Panc1 (cell line): Measurements from ENCODE around the gene SMTNL2. TPM values are rescaled to one million over a fixed set of nuclear protein-coding genes. Genes with fewer than 3 reads are reported as not detected.

ENCODE experiments used
- ATAC-seq: fragments of 200-7000 bp; cut with Tn5 transposase; 2 replicates; pipeline ENCODE4 v1.9.1; 2020; ENCODE audit warnings: mild to moderate bottlenecking, moderate library complexity
- BruUV-seq: library from RNA; stranded (reverse); fragments of 400-500 nt; replicated peaks from 2 replicates; lab custom pipeline; 2021; lab: Mats Ljungman, UMichigan
- CTCF ChIA-PET: fragments of 300-600 bp; sonication (Branson Sonifier 250); formaldehyde crosslinking; loops from one replicate; lab custom pipeline; 2022; ENCODE audit warnings: antibody characterized with exemption; lab: Charles Lee
- POLR2A ChIA-PET: fragments of 300-600 bp; sonication (Branson Sonifier 250); formaldehyde crosslinking; loops from one replicate; lab custom pipeline; 2022; ENCODE audit warnings: antibody characterized with exemption; lab: Charles Lee
- DNase-seq: peaks from one replicate; pipeline ENCODE4 v3.0.0-alpha.2; 2010; ENCODE audit warnings: low read depth, low spot score
- H3K27ac ChIP-seq: 2 replicates; pipeline ENCODE4 v1.5.1; 2011; ENCODE audit warnings: mild to moderate bottlenecking, low read length, inconsistent platforms
- H3K27me3 ChIP-seq: fragments of 200-500 bp; sonication (Bioruptor generic); 2 replicates; pipeline ENCODE4 v1.6.0; 2014; ENCODE audit warnings: low read length, inconsistent platforms; ENCODE audit not compliant: control insufficient read depth, insufficient read depth
- H3K36me3 ChIP-seq: fragments of 200-500 bp; sonication (Bioruptor generic); 2 replicates; pipeline ENCODE4 v1.5.1; 2014; ENCODE audit warnings: inconsistent platforms, mild to moderate bottlenecking, low read length, moderate library complexity; ENCODE audit not compliant: control insufficient read depth, insufficient read depth
- H3K4me1 ChIP-seq: 2 replicates; pipeline ENCODE4 v1.5.1; 2011; ENCODE audit warnings: inconsistent platforms, mild to moderate bottlenecking, low read length, moderate library complexity; ENCODE audit not compliant: control insufficient read depth, insufficient read depth
- H3K4me3 ChIP-seq, 2 experiments: 2 replicates each; pipeline ENCODE4 v1.5.1; 2011 to 2012; ENCODE audit warnings: low read depth in 2 of 2, low read length in 2 of 2, mild to moderate bottlenecking in 2 of 2, inconsistent platforms in 1 of 2, moderate library complexity in 1 of 2
- H3K9me3 ChIP-seq: fragments of 200-500 bp; sonication (Bioruptor generic); 2 replicates; pipeline ENCODE4 v1.5.1; 2014; ENCODE audit warnings: low read depth, mild to moderate bottlenecking, inconsistent platforms, low read length, moderate library complexity; ENCODE audit not compliant: control insufficient read depth, insufficient read depth
- POLR2AphosphoS5 ChIP-seq: IDR thresholded peaks from 2 replicates; pipeline ENCODE4 v1.6.1; 2012; ENCODE audit warnings: mild to moderate bottlenecking, low read depth, low read length, moderate library complexity
- SIN3A ChIP-seq: IDR thresholded peaks from 2 replicates; pipeline ENCODE4 v1.6.1; 2012; ENCODE audit warnings: low read depth, mild to moderate bottlenecking, low read length, moderate library complexity, borderline replicate concordance; ENCODE audit not compliant: insufficient read depth
- TCF7L2 ChIP-seq: IDR thresholded peaks from 2 replicates; pipeline ENCODE4 v1.6.1; 2011; ENCODE audit warnings: mild to moderate bottlenecking, low read depth, low read length, inconsistent platforms
- in situ Hi-C: cut with HindIII; loops from 2 replicates; pipeline ENCODE4 v1.10.0; 2016; ENCODE audit warnings: low sequenced_read_pairs, low pct_unique_long_range_greater_than_20kb
- intact Hi-C: fragments of 100-400 bp; cut with micrococcal nuclease; formaldehyde crosslinking; loops from one replicate; pipeline ENCODE4 v1.10.0; 2022; ENCODE audit not compliant: unreplicated experiment
- total RNA-seq: library from RNA; stranded (reverse); gene quantifications from one replicate; pipeline ENCODE4 v1.2.1, GENCODE V29; 2021; ENCODE audit not compliant: unreplicated experiment
- TF ChIP-seq, protein P1 (sequence below), 2 experiments: IDR thresholded peaks; 2 replicates each; pipeline ENCODE4 v1.6.1; 2011 to 2012; ENCODE audit warnings: low read depth in 2 of 2, control low read depth in 1 of 2, low read length in 1 of 2, mild to moderate bottlenecking in 1 of 2, moderate library complexity in 1 of 2; ENCODE audit not compliant: insufficient read depth in 1 of 2
- TF ChIP-seq, protein P2 (sequence below): fragments of 450-650 bp; IDR thresholded peaks from 2 replicates; pipeline ENCODE4 v1.5.1; 2017; ENCODE audit warnings: mild to moderate bottlenecking

Gene SMTNL2
- total RNA-seq, 1 experiment from 2014 or later = not detected

DNA sequence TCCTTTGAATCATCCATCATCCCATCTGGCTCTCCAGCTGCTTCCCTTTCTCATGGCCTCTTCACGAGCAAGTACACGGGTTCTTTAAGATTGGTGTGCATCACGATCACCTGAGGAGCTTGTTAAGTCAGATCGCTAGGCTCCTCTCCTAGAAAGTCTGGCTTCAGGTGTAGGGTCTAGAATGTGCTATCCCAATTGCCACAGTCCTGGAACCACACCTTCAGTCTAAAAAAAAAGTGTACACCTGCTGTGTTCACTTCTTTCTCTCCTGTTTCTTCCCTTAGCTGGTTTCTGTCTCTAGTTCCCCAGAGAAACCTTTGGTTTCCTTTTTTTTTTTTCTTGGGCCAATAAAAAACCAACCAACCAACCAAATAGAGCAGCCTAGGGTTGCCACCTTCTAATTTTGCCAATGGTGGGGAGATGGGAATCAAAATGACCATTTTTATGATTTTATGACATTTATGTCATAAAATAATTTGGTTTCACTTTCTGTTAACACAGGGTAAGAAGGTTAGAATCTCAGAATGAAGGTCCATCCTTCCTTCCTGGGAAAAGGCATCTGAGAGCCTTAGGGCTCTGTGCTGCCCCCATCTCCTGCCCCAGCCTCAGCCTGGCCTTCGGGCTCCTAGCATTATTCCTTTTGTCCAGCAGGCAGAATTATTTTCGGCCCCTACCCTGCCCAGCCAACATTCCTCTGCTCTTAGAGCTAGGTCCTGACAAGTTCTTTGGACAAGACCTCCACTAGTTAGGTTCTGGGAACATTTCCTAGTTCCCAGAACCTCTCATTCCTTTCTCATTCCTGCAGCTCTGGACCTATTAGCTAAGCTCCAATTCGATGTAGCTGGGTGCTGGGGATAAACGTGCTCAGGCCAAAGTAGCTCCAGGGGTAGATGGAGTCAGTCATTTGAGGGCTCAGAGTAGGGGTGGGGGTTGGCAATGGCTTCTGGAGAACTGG, 22.0 kb upstream of the SMTNL2 start:
- no peak for TF ChIP-seq POLR2AphosphoS5
- TF ChIP-seq, protein P1, sequence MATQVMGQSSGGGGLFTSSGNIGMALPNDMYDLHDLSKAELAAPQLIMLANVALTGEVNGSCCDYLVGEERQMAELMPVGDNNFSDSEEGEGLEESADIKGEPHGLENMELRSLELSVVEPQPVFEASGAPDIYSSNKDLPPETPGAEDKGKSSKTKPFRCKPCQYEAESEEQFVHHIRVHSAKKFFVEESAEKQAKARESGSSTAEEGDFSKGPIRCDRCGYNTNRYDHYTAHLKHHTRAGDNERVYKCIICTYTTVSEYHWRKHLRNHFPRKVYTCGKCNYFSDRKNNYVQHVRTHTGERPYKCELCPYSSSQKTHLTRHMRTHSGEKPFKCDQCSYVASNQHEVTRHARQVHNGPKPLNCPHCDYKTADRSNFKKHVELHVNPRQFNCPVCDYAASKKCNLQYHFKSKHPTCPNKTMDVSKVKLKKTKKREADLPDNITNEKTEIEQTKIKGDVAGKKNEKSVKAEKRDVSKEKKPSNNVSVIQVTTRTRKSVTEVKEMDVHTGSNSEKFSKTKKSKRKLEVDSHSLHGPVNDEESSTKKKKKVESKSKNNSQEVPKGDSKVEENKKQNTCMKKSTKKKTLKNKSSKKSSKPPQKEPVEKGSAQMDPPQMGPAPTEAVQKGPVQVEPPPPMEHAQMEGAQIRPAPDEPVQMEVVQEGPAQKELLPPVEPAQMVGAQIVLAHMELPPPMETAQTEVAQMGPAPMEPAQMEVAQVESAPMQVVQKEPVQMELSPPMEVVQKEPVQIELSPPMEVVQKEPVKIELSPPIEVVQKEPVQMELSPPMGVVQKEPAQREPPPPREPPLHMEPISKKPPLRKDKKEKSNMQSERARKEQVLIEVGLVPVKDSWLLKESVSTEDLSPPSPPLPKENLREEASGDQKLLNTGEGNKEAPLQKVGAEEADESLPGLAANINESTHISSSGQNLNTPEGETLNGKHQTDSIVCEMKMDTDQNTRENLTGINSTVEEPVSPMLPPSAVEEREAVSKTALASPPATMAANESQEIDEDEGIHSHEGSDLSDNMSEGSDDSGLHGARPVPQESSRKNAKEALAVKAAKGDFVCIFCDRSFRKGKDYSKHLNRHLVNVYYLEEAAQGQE (IDR thresholded peaks at IDR 0.05; ENCODE audit: insufficient read depth in 1 of 2, low read depth in 2 of 2, low read length in 1 of 2) = no peak
- TF ChIP-seq, protein P2, sequence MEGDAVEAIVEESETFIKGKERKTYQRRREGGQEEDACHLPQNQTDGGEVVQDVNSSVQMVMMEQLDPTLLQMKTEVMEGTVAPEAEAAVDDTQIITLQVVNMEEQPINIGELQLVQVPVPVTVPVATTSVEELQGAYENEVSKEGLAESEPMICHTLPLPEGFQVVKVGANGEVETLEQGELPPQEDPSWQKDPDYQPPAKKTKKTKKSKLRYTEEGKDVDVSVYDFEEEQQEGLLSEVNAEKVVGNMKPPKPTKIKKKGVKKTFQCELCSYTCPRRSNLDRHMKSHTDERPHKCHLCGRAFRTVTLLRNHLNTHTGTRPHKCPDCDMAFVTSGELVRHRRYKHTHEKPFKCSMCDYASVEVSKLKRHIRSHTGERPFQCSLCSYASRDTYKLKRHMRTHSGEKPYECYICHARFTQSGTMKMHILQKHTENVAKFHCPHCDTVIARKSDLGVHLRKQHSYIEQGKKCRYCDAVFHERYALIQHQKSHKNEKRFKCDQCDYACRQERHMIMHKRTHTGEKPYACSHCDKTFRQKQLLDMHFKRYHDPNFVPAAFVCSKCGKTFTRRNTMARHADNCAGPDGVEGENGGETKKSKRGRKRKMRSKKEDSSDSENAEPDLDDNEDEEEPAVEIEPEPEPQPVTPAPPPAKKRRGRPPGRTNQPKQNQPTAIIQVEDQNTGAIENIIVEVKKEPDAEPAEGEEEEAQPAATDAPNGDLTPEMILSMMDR = no peak
- TF ChIP-seq SIN3A = no peak
- no peak for TF ChIP-seq TCF7L2
- in situ Hi-C loops (no loop called here), intact Hi-C loops (no loop called here)
- no peak overlapping the region for H3K27ac ChIP-seq
- H3K4me3 ChIP-seq = no peak overlapping the region
- ChIA-PET POLR2A (no interaction called here), CTCF (interaction anchor here (0.6 kb wide), 1 partner anchor 64 kb away, joined by 3 read pairs; no protein-coding TSS in a partner anchor)
- no peaks in the 10 kb centered on the region for H3K36me3 ChIP-seq
- DNase-seq = no peak
- no TSS peak for BruUV-seq
- no peaks in the 10 kb centered on the region for H3K9me3 ChIP-seq
- ATAC-seq = no peak
- H3K27me3 ChIP-seq = no peaks in the 10 kb centered on the region
- H3K4me1 ChIP-seq = no peaks in the 10 kb centered on the region

DNA sequence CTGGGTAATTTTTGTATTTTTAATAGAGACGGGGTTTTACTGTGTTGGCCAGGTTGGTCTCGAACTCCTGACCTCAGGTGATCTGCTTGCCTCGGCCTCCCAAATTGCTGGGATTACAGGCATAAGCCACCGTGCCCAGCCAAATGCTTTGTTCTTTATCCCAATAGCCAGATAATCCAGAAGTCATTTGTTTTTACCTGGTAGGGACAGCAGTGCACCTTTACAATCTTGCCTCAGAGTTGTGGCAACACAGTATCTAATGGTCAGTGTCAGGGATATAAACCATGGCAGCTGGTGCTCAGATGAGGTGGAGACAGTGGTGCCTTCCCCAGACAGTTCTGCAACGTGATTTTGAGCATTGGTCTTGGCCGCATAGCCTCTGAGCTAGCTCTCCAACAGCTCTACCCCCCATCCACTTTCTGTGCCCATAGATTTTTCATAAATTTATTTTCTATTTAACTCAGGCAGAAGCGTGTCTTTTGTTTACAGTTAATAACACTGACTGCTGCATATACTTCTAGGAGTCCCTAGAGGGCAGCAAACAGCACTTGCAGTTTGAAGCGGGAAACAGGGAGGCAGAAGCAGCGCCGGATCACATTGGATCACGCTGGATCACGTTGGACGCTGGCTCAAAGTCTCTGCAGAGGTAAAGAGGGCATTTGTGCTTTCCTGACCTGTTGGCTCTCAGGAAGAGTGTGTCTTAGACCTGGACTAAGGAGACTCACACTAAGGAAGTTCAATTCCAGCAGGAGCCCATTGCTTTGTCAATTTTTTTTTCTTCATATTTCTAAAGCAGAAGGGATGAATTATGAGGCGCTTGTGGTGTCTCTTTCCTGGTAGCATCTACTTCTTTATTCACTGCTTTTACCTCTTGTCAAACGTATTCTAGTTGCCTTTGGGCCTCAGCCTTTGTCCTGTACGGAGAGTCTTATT, 18.9 kb upstream of the SMTNL2 start:
- in situ Hi-C loops (no loop called here), intact Hi-C loops (loop anchor here (1.0 kb wide), 1 partner anchor 61 kb away; no protein-coding TSS in a partner anchor)
- H3K9me3 ChIP-seq = no peaks in the 10 kb centered on the region
- no peak overlapping the region for H3K4me3 ChIP-seq
- no peaks in the 10 kb centered on the region for H3K27me3 ChIP-seq
- no TSS peak for BruUV-seq
- ChIA-PET CTCF (interaction anchor here (0.6 kb wide), 1 partner anchor 290 kb away, joined by 4 read pairs; no protein-coding TSS in a partner anchor), POLR2A (interaction anchor here (0.6 kb wide), 1 partner anchor 380 kb away, joined by 4 read pairs; no protein-coding TSS in a partner anchor)
- no peaks in the 10 kb centered on the region for H3K36me3 ChIP-seq
- H3K27ac ChIP-seq = no peak overlapping the region
- no peak for TF ChIP-seq TCF7L2
- no peak for TF ChIP-seq SIN3A
- TF ChIP-seq, protein P2 = peak; percentile 92
- TF ChIP-seq, protein P1 (IDR thresholded peaks at IDR 0.05; ENCODE audit: insufficient read depth in 1 of 2, low read depth in 2 of 2, low read length in 1 of 2) = no peak
- TF ChIP-seq POLR2AphosphoS5 = no peak
- peak; percentile 55 for DNase-seq
- H3K4me1 ChIP-seq = no peaks in the 10 kb centered on the region
- peak; percentile 85 for ATAC-seq
